Measurements from ENCODE around the gene EXOC3L1.

Gene EXOC3L1

DNA sequence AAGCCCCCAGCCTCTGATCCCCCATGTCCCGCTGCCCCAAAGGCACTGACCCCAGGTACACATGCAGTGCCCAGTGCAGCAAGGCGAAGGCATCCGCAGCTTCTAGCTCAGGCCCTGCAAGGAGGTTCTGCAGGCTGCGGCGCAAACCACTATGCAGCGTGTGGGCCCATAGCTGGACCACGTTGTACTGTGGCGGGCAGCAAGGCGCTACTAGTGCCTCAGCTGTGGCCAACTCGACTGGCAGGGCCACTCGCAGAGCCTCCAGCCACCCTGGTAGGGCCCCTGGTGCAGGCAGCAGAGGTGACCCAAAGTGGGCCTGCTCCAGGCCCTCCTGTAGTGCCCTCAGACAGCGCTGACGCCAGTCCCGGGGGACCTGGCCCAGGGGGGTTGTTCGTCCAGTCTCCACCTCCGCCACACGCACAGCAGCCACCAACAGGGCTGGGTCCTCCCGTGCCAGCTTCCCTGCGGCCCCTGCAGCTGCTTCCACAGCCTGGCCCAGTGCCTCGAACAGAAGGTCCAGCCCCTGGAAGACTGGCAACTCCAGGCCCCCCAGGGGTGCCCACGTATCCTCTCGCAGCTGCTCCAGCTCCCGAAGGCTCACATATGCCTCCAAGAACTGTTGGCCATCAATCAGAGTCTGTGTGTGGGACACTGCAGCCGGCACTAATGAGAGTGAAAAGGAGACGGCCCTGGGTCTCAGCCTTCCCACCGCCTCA is 2.6 kb downstream of the EXOC3L1 start:
- TF ChIP-seq, protein P1, sequence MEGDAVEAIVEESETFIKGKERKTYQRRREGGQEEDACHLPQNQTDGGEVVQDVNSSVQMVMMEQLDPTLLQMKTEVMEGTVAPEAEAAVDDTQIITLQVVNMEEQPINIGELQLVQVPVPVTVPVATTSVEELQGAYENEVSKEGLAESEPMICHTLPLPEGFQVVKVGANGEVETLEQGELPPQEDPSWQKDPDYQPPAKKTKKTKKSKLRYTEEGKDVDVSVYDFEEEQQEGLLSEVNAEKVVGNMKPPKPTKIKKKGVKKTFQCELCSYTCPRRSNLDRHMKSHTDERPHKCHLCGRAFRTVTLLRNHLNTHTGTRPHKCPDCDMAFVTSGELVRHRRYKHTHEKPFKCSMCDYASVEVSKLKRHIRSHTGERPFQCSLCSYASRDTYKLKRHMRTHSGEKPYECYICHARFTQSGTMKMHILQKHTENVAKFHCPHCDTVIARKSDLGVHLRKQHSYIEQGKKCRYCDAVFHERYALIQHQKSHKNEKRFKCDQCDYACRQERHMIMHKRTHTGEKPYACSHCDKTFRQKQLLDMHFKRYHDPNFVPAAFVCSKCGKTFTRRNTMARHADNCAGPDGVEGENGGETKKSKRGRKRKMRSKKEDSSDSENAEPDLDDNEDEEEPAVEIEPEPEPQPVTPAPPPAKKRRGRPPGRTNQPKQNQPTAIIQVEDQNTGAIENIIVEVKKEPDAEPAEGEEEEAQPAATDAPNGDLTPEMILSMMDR (IDR thresholded peaks at IDR 0.05; ENCODE audit: low read depth, low read length, missing control alignments) = no peak
- Histone ChIP-seq H3K27ac (no peak overlapping the region), H3K4me3 (ENCODE audit: low read depth, low read length) (no peak overlapping the region), H3K36me3 (replicated peaks) (no peaks in the 10 kb centered on the region), H3K27me3 (replicated peaks) (no peaks in the 10 kb centered on the region)
- no peak for DNase-seq
- in situ Hi-C loops (cut with HindIII; ENCODE audit: low pct_ligation_motif_present, low sequenced_read_pairs) = no loop called here

DNA sequence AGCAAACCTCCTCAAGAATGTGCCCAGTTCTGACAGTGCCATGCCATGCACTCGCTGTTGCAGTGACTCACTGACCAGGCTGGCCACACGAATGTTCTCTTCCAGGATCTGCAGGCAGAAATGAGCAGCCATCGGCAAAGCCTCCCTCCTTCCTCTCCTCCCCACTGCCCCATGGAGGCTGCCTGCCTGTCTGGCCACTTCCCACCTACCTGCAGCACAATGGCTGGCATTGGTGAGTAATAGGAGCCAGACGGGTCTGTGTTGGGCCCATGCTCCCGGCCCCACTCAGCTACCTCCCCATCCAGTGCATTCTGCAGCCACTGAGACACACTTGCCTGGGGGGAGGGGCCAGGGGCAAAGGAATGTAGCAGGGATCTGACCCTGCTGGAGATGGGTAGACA is 3.4 kb downstream of the EXOC3L1 start:
- DNase-seq = no peak
- no peak overlapping the region for H3K4me3 ChIP-seq (ENCODE audit: low read depth, low read length)
- TF ChIP-seq, protein P1 (IDR thresholded peaks at IDR 0.05; ENCODE audit: low read depth, low read length, missing control alignments) = no peak
- H3K36me3 ChIP-seq (replicated peaks) = no peaks in the 10 kb centered on the region
- in situ Hi-C loops (cut with HindIII; ENCODE audit: low pct_ligation_motif_present, low sequenced_read_pairs) = no loop called here
- no peaks in the 10 kb centered on the region for H3K27me3 ChIP-seq (replicated peaks)
- no peak overlapping the region for H3K27ac ChIP-seq

DNA sequence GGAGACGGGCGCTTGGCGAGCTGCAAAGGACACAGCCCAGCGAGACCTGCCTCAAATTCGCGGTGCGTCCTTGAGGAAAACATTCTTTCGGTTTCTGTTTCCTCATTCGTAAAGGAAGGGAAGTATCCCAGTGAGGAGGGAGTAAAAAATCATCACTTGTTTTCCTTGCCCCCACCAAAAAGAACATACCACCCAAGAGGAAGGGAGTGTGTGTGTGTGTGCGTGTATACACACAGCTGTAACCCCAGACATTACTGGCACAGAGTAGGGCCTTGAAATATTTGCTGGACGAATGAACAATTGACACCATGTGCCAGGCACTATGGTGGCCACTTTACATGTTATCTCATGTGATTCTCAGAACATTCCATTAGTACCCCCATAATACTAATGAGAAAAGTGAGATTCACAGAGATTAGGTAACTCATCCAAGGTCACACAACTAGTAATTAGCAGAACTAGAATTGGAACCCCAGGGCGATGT is 4.2 kb downstream of the EXOC3L1 start:
- TF ChIP-seq, protein P1 (IDR thresholded peaks at IDR 0.05; ENCODE audit: low read depth, low read length, missing control alignments) = no peak
- no peak overlapping the region for H3K4me3 ChIP-seq (ENCODE audit: low read depth, low read length)
- in situ Hi-C loops (cut with HindIII; ENCODE audit: low pct_ligation_motif_present, low sequenced_read_pairs) = no loop called here

DNA sequence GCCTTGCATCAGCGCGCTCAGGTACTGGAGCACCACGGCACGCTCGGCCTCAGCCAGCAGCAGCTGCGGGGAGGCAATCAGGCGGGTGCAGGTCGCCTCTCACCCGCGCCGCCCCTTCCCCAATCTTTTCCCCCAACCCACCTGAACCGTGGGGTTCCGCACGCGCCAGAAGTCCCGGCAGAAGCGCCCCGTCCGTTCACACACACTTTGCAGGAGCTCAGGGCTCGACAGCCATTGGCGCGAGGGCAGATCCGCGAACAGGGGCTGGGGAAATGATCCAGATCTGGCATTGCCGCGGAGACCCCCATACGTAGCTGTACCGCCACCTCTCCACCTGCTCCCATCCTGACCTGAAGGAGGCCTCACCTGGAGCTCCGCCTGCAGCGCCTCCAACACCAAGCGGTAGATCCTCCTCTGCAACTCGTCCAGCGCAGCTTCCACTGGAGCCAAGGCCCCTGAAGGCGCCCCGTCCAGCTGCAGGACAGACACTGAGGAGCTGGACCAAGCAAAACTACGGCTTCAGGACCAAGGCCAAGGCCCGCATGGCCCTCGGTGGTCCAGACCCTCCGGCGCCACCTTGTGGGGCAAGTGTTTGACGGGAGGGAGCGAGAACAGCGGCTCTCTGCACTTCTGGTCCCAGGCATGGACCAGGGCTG is 4.8 kb downstream of the EXOC3L1 start:
- Histone ChIP-seq H3K27ac (no peak overlapping the region), H3K36me3 (replicated peaks) (no peaks in the 10 kb centered on the region), H3K27me3 (replicated peaks) (no peaks in the 10 kb centered on the region), H3K4me3 (ENCODE audit: low read depth, low read length) (no peak overlapping the region)
- peak; percentile 89 for DNase-seq
- in situ Hi-C loops (cut with HindIII; ENCODE audit: low pct_ligation_motif_present, low sequenced_read_pairs) = no loop called here
- TF ChIP-seq, protein P1 (IDR thresholded peaks at IDR 0.05; ENCODE audit: low read depth, low read length, missing control alignments) = peak; percentile 95

More for the DNA sequence above, 4.2 kb downstream of the EXOC3L1 start:
- no peaks in the 10 kb centered on the region for H3K27me3 ChIP-seq (replicated peaks)
- DNase-seq = no peak
- no peaks in the 10 kb centered on the region for H3K36me3 ChIP-seq (replicated peaks)
- no peak overlapping the region for H3K27ac ChIP-seq

DNA sequence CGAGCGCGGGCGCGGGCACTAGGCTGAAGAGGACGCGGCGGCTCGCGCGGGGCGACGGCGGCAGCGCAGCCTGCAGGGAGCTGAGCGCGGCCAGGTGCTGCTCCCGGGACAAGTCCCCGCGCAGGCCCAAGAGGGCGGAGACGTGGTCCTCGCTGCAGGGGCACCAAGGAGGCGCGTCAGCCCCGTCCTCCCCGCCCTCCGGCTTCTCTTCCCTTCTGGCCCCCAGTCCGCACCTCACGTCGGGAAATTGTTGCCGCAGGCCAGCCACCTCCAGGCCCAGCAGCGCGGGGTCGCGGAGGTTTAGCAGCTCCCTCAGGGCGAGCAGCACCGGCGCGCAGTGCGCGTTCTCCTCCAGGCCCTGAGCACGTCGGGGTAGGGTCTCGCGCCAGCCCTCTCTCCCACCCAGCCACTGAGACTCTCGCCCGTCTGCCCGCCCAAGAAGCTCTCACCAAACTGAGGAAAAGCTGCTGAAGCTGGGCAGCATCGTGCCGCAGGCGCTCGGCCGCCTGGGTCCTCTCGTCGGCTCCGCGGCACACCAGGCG is 5.4 kb downstream of the EXOC3L1 start:
- H3K27ac ChIP-seq = no peak overlapping the region
- H3K4me3 ChIP-seq (ENCODE audit: low read depth, low read length) = peak overlapping the region; percentile 73
- TF ChIP-seq, protein P1 (IDR thresholded peaks at IDR 0.05; ENCODE audit: low read depth, low read length, missing control alignments) = no peak
- in situ Hi-C loops (cut with HindIII; ENCODE audit: low pct_ligation_motif_present, low sequenced_read_pairs) = no loop called here
- H3K36me3 ChIP-seq (replicated peaks) = no peaks in the 10 kb centered on the region
- H3K27me3 ChIP-seq (replicated peaks) = no peaks in the 10 kb centered on the region
- DNase-seq = no peak

All from brain microvascular endothelial cell (primary cell).